Caco-2 (cell line): ENCODE measurements around the gene DEDD2. TPM values are rescaled to one million over a fixed set of nuclear protein-coding genes. Genes with fewer than 3 reads are reported as not detected.
A peak's percentile ranks its signal among the peaks of the same experiment; 100 is the strongest.

Source experiments
- BruUV-seq: library from RNA; stranded (reverse); fragments of 400-500 nt; replicated peaks from 2 replicates; lab custom pipeline; 2021; lab: Mats Ljungman, UMichigan
- CTCF ChIA-PET: fragments of 300-600 bp; sonication (Branson Sonifier 250); formaldehyde crosslinking; loops from one replicate; lab custom pipeline; 2022; ENCODE audit warnings: antibody characterized with exemption; lab: Charles Lee
- POLR2A ChIA-PET: fragments of 300-600 bp; sonication (Branson Sonifier 250); formaldehyde crosslinking; loops from one replicate; lab custom pipeline; 2022; ENCODE audit warnings: antibody characterized with exemption; lab: Charles Lee
- DNase-seq, 2 experiments: peaks; one replicate each; pipeline versions ENCODE4 v3.0.0 to v3.0.0-alpha.2; 2020 to 2022
- H3K27me3 ChIP-seq: replicated peaks from 2 replicates; pipeline ENCODE4 v1.6.0; 2011; ENCODE audit warnings: low read length; ENCODE audit not compliant: control insufficient read depth, insufficient read depth
- H3K36me3 ChIP-seq: 2 replicates; pipeline ENCODE4 v1.5.1; 2011; ENCODE audit warnings: low read length; ENCODE audit not compliant: control insufficient read depth, insufficient read depth
- H3K4me1 ChIP-seq: fragments of 250-450 bp; sonication (Bioruptor Pico); 2 replicates; pipeline ENCODE4 v1.5.1; 2020; ENCODE audit warnings: mild to moderate bottlenecking
- H3K4me3 ChIP-seq: 2 replicates; pipeline ENCODE4 v1.5.1; 2011; ENCODE audit warnings: low read depth, mild to moderate bottlenecking, control low read depth, low read length
- H3K9me3 ChIP-seq: fragments of 250-450 bp; sonication (Bioruptor Pico); 2 replicates; pipeline ENCODE4 v1.5.1; 2020; ENCODE audit warnings: mild to moderate bottlenecking, moderate library complexity
- H3K27ac Mint-ChIP-seq: one replicate; pipeline ENCODE4 v1.8.0; 2022; ENCODE audit warnings: mixed read lengths; ENCODE audit not compliant: unreplicated experiment
- H3K27me3 Mint-ChIP-seq: one replicate; pipeline ENCODE4 v1.8.0; 2022; ENCODE audit warnings: mixed read lengths; ENCODE audit not compliant: insufficient read depth, unreplicated experiment
- H3K36me3 Mint-ChIP-seq: one replicate; pipeline ENCODE4 v1.8.0; 2022; ENCODE audit warnings: mild to moderate bottlenecking, mixed read lengths; ENCODE audit not compliant: insufficient read depth, unreplicated experiment
- H3K4me1 Mint-ChIP-seq: one replicate; pipeline ENCODE4 v1.8.0; 2022; ENCODE audit warnings: low read depth, mixed read lengths; ENCODE audit not compliant: unreplicated experiment
- H3K4me3 Mint-ChIP-seq: one replicate; pipeline ENCODE4 v1.8.0; 2022; ENCODE audit warnings: mild to moderate bottlenecking, moderate library complexity, mixed read lengths; ENCODE audit not compliant: unreplicated experiment
- H3K9me3 Mint-ChIP-seq: one replicate; pipeline ENCODE4 v1.8.0; 2022; ENCODE audit warnings: mixed read lengths; ENCODE audit not compliant: unreplicated experiment
- CTCF ChIP-seq, 2 experiments: fragments of 200-600 bp in 1 of 2; IDR thresholded peaks; 1 replicate in 1 of 2; 2 replicates in 1 of 2; pipeline versions ENCODE4 v1.5.1 to v1.8.0; 2011 to 2022; ENCODE audit warnings: antibody characterized with exemption in 1 of 2, control low read depth in 1 of 2, inconsistent platforms in 1 of 2, low read depth in 1 of 2, low read length in 1 of 2, mild to moderate bottlenecking in 1 of 2, moderate library complexity in 1 of 2; ENCODE audit not compliant: insufficient read depth in 1 of 2, severe bottlenecking in 1 of 2, unreplicated experiment in 1 of 2
- intact Hi-C: fragments of 100-400 bp; cut with micrococcal nuclease; formaldehyde crosslinking; loops from one replicate; pipeline ENCODE4 v1.10.0; 2022; ENCODE audit not compliant: unreplicated experiment
- total RNA-seq: library from RNA; stranded (reverse); gene quantifications from 2 replicates; pipeline ENCODE4 v1.2.3, GENCODE V29; 2022

The DEDD2 gene
- total RNA-seq, 1 experiment from 2014 or later, result 31.2 TPM

GRCh38 chr19:42246143-42246921, 28.9 kb upstream of the DEDD2 start:
- H3K36me3 ChIP-seq, result peaks cover 5% of the 10 kb centered on the region
- peak in 1 of 2 experiments; percentile 46 for DNase-seq
- intact Hi-C loops, result no loop called here
- Mint-ChIP-seq H3K27me3 (no peaks in the 10 kb centered on the region), H3K9me3 (no peaks in the 10 kb centered on the region), H3K4me3 (no peak overlapping the region), H3K27ac (peak overlapping the region; percentile 47), H3K4me1 (peaks cover 20% of the 10 kb centered on the region), H3K36me3 (peaks cover 69% of the 10 kb centered on the region)
- H3K9me3 ChIP-seq, result no peaks in the 10 kb centered on the region
- H3K27me3 ChIP-seq, result no peaks in the 10 kb centered on the region
- TF ChIP-seq CTCF (IDR thresholded peaks at IDR 0.05; ENCODE audit: insufficient read depth in 1 of 2, low read depth in 1 of 2, low read length in 1 of 2, severe bottlenecking in 1 of 2, unreplicated experiment in 1 of 2), result peak; percentile 27 to 42
- ChIA-PET POLR2A (no interaction called here), CTCF (interaction anchor here (2.1 kb wide), 1 partner anchor 33 kb away, joined by 25 read pairs; no protein-coding TSS in a partner anchor)
- BruUV-seq, result no TSS peak
- no peak overlapping the region for H3K4me3 ChIP-seq
- peaks cover 15% of the 10 kb centered on the region for H3K4me1 ChIP-seq

- intact Hi-C loops, result no loop called here
- H3K4me1 Mint-ChIP-seq, result peaks cover 20% of the 10 kb centered on the region
- H3K4me3 Mint-ChIP-seq, result peak overlapping the region; percentile 85
- no peak for DNase-seq
- CTCF ChIA-PET, result interaction anchor here (1.1 kb wide), 1 partner anchor 11 kb away, joined by 3 read pairs; no protein-coding TSS in a partner anchor
- H3K27me3 Mint-ChIP-seq, result no peaks in the 10 kb centered on the region
- Histone ChIP-seq H3K4me3 (no peak overlapping the region), H3K4me1 (peaks cover 14% of the 10 kb centered on the region; the same call in 1 of the 2 replicates), H3K36me3 (peaks cover 5% of the 10 kb centered on the region), H3K27me3 (no peaks in the 10 kb centered on the region), H3K9me3 (no peaks in the 10 kb centered on the region)
- H3K36me3 Mint-ChIP-seq, result peaks cover 66% of the 10 kb centered on the region
- POLR2A ChIA-PET, result interaction anchor here (0.7 kb wide), 1 partner anchor 152 kb away, joined by 3 read pairs; no protein-coding TSS in a partner anchor
- BruUV-seq, result no TSS peak
- TF ChIP-seq CTCF (IDR thresholded peaks at IDR 0.05; ENCODE audit: insufficient read depth in 1 of 2, low read depth in 1 of 2, low read length in 1 of 2, severe bottlenecking in 1 of 2, unreplicated experiment in 1 of 2), result no peak
- peak overlapping the region; percentile 66 for H3K27ac Mint-ChIP-seq
- no peaks in the 10 kb centered on the region for H3K9me3 Mint-ChIP-seq
Measured at GRCh38 chr19:42245231-42245630, 27.8 kb upstream of the DEDD2 start.

GRCh38 chr19:42244347-42245220, 27.1 kb upstream of the DEDD2 start:
- peaks cover 61% of the 10 kb centered on the region for H3K36me3 Mint-ChIP-seq
- H3K4me1 Mint-ChIP-seq, result peaks cover 20% of the 10 kb centered on the region
- no peaks in the 10 kb centered on the region for H3K27me3 Mint-ChIP-seq
- no peaks in the 10 kb centered on the region for H3K9me3 Mint-ChIP-seq
- peaks cover 1% of the 10 kb centered on the region; the same call in 1 of the 2 replicates for H3K36me3 ChIP-seq
- TF ChIP-seq CTCF (IDR thresholded peaks at IDR 0.05; ENCODE audit: insufficient read depth in 1 of 2, low read depth in 1 of 2, low read length in 1 of 2, severe bottlenecking in 1 of 2, unreplicated experiment in 1 of 2), result peak; percentile 69 to 75
- peak overlapping the region; percentile 85 for H3K4me3 Mint-ChIP-seq
- ChIA-PET POLR2A (interaction anchor here (0.7 kb wide), 2 partner anchors 35 to 152 kb away, joined by 3 to 4 read pairs; no protein-coding TSS in a partner anchor), CTCF (interaction anchor here (0.8 to 1.1 kb wide), 3 partner anchors 11 to 35 kb away, joined by 3 to 6 read pairs (median 3); partner anchors contain the start of gene DEDD2)
- intact Hi-C loops, result loop anchor here (1.0 kb wide), 3 partner anchors 9 to 39 kb away; no protein-coding TSS in a partner anchor
- peak; percentile 95 for DNase-seq
- H3K27me3 ChIP-seq, result no peaks in the 10 kb centered on the region
- H3K27ac Mint-ChIP-seq, result peak overlapping the region; percentile 66
- BruUV-seq, result no TSS peak
- no peaks in the 10 kb centered on the region for H3K9me3 ChIP-seq
- peak overlapping the region; percentile 77 for H3K4me3 ChIP-seq
- peaks cover 10% of the 10 kb centered on the region; the same call in 1 of the 2 replicates for H3K4me1 ChIP-seq
